ENCODE results near the gene NFATC2IP. TPM values are rescaled to one million over a fixed set of nuclear protein-coding genes. Genes with fewer than 3 reads are reported as not detected.
A peak's percentile ranks its signal among the peaks of the same experiment; 100 is the strongest.
"Not testable (repeated sequence)": the region's sequence is repeated elsewhere in the genome, so short reads cannot be mapped to it uniquely, and the experiment has no call there.

Gene NFATC2IP
- total and polyA plus RNA-seq, 2 of the 13 experiments (the other 11 are each of a cell fraction or from before 2014, with no cell fraction given), result 32.1 to 48.5 TPM

GRCh38 chr16:28980330-28980729, 29.6 kb downstream of the NFATC2IP start:
- H3K27ac ChIP-seq (ENCODE audit: extremely low read length, insufficient read depth, low read length); POLR2A ChIA-PET; H3K27me3 ChIP-seq (ENCODE audit: control insufficient read depth in 1 of 2, insufficient read depth in 2 of 2, low read length in 2 of 2); BruUV-seq (replicated peaks); H3K9me3 ChIP-seq (ENCODE audit: low read length); H2AFZ ChIP-seq (ENCODE audit: low read length); H3K4me3 ChIP-seq (replicated peaks in 1 of 3; ENCODE audit: insufficient read depth in 1 of 3, low read depth in 2 of 3, low read length in 3 of 3); in situ Hi-C loops (cut with HindIII; ENCODE audit: extremely low pct_ligation_motif_present, low pct_unique_long_range_greater_than_20kb); H3K9ac ChIP-seq (ENCODE audit: insufficient read depth, low read depth, low read length); FAIRE-seq; intact Hi-C loops (cut with micrococcal nuclease; ENCODE audit: unreplicated experiment); H3K4me2 ChIP-seq (ENCODE audit: low read depth, low read length); H4K20me1 ChIP-seq (ENCODE audit: insufficient read depth, low read length); DNase-seq (ENCODE audit: low spot score); ATAC-seq: not testable (repeated sequence)
- peaks cover 10% of the 10 kb centered on the region for H3K79me2 ChIP-seq (ENCODE audit: insufficient read depth, low read length)
- TF ChIP-seq, protein P1, sequence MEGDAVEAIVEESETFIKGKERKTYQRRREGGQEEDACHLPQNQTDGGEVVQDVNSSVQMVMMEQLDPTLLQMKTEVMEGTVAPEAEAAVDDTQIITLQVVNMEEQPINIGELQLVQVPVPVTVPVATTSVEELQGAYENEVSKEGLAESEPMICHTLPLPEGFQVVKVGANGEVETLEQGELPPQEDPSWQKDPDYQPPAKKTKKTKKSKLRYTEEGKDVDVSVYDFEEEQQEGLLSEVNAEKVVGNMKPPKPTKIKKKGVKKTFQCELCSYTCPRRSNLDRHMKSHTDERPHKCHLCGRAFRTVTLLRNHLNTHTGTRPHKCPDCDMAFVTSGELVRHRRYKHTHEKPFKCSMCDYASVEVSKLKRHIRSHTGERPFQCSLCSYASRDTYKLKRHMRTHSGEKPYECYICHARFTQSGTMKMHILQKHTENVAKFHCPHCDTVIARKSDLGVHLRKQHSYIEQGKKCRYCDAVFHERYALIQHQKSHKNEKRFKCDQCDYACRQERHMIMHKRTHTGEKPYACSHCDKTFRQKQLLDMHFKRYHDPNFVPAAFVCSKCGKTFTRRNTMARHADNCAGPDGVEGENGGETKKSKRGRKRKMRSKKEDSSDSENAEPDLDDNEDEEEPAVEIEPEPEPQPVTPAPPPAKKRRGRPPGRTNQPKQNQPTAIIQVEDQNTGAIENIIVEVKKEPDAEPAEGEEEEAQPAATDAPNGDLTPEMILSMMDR (CRISPR knock-in tag; IDR thresholded peaks at IDR 0.05), result 0 out of 2 replicates have a peak, but pooled peaks have one; percentile 9
- peaks cover 15% of the 10 kb centered on the region for H3K4me1 ChIP-seq (ENCODE audit: insufficient read depth, low read length)
- CTCF ChIA-PET (ENCODE audit: low intra/inter-chr PET ratio, low total read pairs), result interaction anchor here (1.0 kb wide), 1 partner anchor 34 kb away, joined by 3 read pairs; no protein-coding TSS in a partner anchor
- H3K36me3 ChIP-seq (replicated peaks in 1 of 2; ENCODE audit: control insufficient read depth in 1 of 2, insufficient read depth in 2 of 2, low read length in 2 of 2), result peaks cover 24 to 51% of the 10 kb centered on the region in 2 experiments
- 86% methylated on average over 7 of the region's 7 CpGs for WGBS (ENCODE audit: low lambda C conversion rate)

- CTCF ChIA-PET (ENCODE audit: low intra/inter-chr PET ratio, low total read pairs), result interaction anchor here (1.0 kb wide), 1 partner anchor 35 kb away, joined by 3 read pairs; no protein-coding TSS in a partner anchor
- Histone ChIP-seq H3K4me1 (ENCODE audit: insufficient read depth, low read length) (peaks cover 9% of the 10 kb centered on the region), H3K27me3 (ENCODE audit: control insufficient read depth in 1 of 2, insufficient read depth in 2 of 2, low read length in 2 of 2) (no peaks in the 10 kb centered on the region)
Measured at GRCh38 chr16:28980929-28981328, 30.2 kb downstream of the NFATC2IP start.

More at GRCh38 chr16:28980929-28981328, 30.2 kb downstream of the NFATC2IP start:
- ATAC-seq, result no peak
- peak; percentile 77 for TF ChIP-seq ZNF329 (CRISPR knock-in tag; IDR thresholded peaks at IDR 0.05; ENCODE audit: low read depth)
- TF ChIP-seq RAD21 (CRISPR knock-in tag; IDR thresholded peaks at IDR 0.05), result no peak
- no peak for TF ChIP-seq PBX2 (CRISPR knock-in tag; IDR thresholded peaks at IDR 0.05)
- TF ChIP-seq ZSCAN25 (CRISPR knock-in tag; IDR thresholded peaks at IDR 0.05), result no peak
- TF ChIP-seq SCMH1 (CRISPR knock-in tag; IDR thresholded peaks at IDR 0.05; ENCODE audit: borderline replicate concordance), result no peak
- no peak overlapping the region for H3K9ac ChIP-seq (ENCODE audit: insufficient read depth, low read depth, low read length)
- DNase-seq (ENCODE audit: low spot score), result no peak
- H3K4me2 ChIP-seq (ENCODE audit: low read depth, low read length), result no peak overlapping the region
- POLR2A ChIA-PET, result no interaction called here
- no peaks in the 10 kb centered on the region; the same call in 1 of the 2 replicates for H4K20me1 ChIP-seq (ENCODE audit: insufficient read depth, low read length)
- no peak overlapping the region for H2AFZ ChIP-seq (ENCODE audit: low read length)
- H3K9me3 ChIP-seq (ENCODE audit: low read length), result no peaks in the 10 kb centered on the region
- H3K36me3 ChIP-seq (replicated peaks in 1 of 2; ENCODE audit: control insufficient read depth in 1 of 2, insufficient read depth in 2 of 2, low read length in 2 of 2), result peaks cover 24 to 51% of the 10 kb centered on the region in 2 experiments
- in situ Hi-C loops (cut with HindIII; ENCODE audit: extremely low pct_ligation_motif_present, low pct_unique_long_range_greater_than_20kb), result no loop called here
- H3K79me2 ChIP-seq (ENCODE audit: insufficient read depth, low read length), result peaks cover 5% of the 10 kb centered on the region
- H3K4me3 ChIP-seq (replicated peaks in 1 of 3; ENCODE audit: insufficient read depth in 1 of 3, low read depth in 2 of 3, low read length in 3 of 3), result no peak overlapping the region
- no peak for FAIRE-seq
- intact Hi-C loops (cut with micrococcal nuclease; ENCODE audit: unreplicated experiment), result no loop called here
- no peak overlapping the region for H3K27ac ChIP-seq (ENCODE audit: extremely low read length, insufficient read depth, low read length)
- 96% methylated on average over 7 of the region's 7 CpGs for WGBS (ENCODE audit: low lambda C conversion rate)
- no TSS peak for BruUV-seq (replicated peaks)

Data from HepG2 (cell line).